ENCODE data around the gene P2RX5. TPM values are rescaled to one million over a fixed set of nuclear protein-coding genes. Genes with fewer than 3 reads are reported as not detected.

P2RX5 gene
- total RNA-seq, 1 donor from 2014 or later = 0.53 TPM

DNA sequence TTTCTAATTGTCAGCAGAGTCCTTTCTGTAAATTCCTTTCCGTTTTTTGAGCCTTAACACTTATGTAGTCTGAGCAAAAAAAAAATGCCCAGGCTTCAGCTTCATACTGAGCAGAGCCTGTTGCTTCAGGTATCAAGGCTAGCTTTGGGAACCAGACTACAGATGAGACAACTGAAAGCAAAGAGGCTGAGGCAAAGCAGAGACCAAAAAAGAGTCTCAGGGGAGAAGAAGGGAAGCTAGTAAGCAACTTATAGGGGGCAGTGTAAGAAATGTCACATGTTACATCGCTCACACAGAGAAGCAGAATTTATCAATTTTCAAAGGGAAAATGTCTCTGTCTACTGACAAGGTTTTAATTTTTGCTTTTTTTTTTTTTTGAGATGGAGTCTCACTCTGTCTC, 31.1 kb upstream of the P2RX5 start:
- DNase-seq (ENCODE audit: low read depth) = no peak
- Histone ChIP-seq H3K27me3 (ENCODE audit: control insufficient read depth, insufficient read depth, low read length) (no peaks in the 10 kb centered on the region), H3K4me3 (ENCODE audit: low read depth, low read length) (no peak overlapping the region), H3K36me3 (ENCODE audit: control insufficient read depth, insufficient read depth, low read length) (no peaks in the 10 kb centered on the region)
- FAIRE-seq = no peak
- TF ChIP-seq, protein P1, sequence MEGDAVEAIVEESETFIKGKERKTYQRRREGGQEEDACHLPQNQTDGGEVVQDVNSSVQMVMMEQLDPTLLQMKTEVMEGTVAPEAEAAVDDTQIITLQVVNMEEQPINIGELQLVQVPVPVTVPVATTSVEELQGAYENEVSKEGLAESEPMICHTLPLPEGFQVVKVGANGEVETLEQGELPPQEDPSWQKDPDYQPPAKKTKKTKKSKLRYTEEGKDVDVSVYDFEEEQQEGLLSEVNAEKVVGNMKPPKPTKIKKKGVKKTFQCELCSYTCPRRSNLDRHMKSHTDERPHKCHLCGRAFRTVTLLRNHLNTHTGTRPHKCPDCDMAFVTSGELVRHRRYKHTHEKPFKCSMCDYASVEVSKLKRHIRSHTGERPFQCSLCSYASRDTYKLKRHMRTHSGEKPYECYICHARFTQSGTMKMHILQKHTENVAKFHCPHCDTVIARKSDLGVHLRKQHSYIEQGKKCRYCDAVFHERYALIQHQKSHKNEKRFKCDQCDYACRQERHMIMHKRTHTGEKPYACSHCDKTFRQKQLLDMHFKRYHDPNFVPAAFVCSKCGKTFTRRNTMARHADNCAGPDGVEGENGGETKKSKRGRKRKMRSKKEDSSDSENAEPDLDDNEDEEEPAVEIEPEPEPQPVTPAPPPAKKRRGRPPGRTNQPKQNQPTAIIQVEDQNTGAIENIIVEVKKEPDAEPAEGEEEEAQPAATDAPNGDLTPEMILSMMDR (IDR thresholded peaks at IDR 0.05; ENCODE audit: insufficient read depth, low read length, severe bottlenecking) = no peak

DNA sequence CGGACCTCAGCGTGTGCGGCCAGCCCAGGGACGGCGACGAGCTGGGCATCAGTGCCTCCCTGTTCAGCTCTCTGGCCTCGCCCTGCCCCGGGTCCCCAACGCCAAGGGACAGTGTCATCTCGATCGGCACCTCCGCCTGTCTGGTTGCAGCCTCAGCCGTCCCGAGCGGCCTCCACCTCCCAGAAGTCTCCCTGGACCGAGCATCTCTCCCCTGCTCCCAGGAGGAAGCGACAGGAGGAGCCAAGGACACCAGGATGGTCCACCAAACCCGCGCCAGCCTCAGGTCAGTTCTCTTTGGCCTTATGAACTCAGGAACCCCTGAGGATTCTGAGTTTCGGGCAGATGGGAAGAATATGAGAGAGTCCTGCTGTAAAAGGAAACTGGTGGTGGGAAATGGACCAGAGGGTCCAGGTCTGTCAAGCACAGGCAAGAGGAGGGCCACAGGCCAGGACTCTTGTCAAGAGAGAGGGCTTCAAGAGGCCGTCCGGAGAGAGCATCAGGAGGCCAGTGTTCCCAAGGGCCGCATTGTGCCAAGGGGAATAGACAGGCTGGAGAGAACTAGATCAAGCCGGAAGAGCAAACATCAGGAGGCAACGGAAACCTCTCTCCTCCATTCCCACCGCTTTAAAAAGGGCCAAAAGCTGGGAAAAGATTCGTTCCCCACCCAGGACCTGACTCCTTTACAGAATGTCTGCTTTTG, 28.6 kb upstream of the P2RX5 start:
- DNase-seq (ENCODE audit: low read depth) (no peak), FAIRE-seq (no peak)
- TF ChIP-seq, protein P1 (IDR thresholded peaks at IDR 0.05; ENCODE audit: insufficient read depth, low read length, severe bottlenecking) = no peak
- no peaks in the 10 kb centered on the region for H3K27me3 ChIP-seq (ENCODE audit: control insufficient read depth, insufficient read depth, low read length)
- peak overlapping the region; percentile 57 for H3K4me3 ChIP-seq (ENCODE audit: low read depth, low read length)
- no peaks in the 10 kb centered on the region for H3K36me3 ChIP-seq (ENCODE audit: control insufficient read depth, insufficient read depth, low read length)

DNA sequence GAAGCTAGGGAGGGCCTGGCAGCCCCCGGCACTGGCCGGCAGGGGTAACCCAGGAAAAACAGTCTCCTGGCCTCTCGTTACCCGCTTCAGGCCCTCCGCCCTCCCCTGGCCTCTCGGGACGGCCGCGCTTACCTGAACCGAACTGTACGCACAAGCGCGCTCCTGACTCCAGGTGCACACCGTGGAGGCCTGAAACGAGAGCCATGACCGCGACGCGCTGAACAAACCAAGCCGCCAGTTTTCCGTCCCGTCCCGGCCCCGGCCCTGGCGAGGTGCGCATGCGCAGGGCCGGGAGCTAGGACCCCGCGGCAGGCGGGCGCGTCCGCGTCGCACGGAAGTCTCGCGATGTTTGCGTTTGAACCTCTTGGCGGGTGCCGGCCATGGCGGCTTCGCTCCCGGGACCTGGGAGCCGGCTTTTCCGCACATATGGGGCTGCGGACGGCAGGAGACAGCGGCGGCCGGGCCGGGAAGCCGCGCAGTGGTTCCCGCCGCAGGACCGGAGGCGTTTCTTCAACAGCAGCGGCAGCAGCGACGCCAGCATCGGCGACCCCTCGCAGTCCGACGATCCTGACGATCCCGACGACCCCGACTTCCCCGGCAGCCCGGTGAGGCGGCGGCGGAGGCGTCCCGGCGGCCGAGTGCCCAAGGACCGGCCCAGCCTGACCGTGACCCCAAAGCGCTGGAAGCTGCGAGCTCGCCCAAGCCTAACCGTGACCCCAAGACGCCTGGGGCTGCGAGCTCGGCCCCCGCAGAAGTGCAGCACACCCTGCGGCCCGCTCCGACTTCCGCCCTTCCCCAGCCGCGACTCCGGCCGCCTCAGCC, 27.8 kb upstream of the P2RX5 start, which contains the start of gene HASPIN:
Gene HASPIN (plus strand): TSS at position 348 of the 822 bp plus-strand sequence. CDS start 33 bp downstream, at position 381.
- no peak for FAIRE-seq

DNA sequence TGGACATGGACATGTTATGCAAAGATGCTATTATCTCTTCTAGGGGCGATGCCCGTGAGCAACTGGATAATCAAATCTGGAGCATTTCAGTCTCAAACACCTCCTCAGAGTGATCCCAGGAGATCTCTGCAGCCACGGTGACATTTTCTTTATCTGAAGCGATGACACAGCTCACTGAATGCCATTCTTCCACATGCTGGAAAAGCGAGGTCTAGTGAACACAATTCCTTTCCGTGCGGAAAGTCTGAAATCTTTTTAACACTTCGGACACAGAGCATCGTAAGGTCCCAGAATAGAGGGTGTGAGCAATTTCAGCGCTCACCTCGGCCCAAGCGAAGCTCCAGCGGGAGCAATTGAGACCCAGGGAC, 27.2 kb upstream of the P2RX5 start:
- Histone ChIP-seq H3K4me3 (ENCODE audit: low read depth, low read length) (peak overlapping the region; percentile 57), H3K27me3 (ENCODE audit: control insufficient read depth, insufficient read depth, low read length) (no peaks in the 10 kb centered on the region), H3K36me3 (ENCODE audit: control insufficient read depth, insufficient read depth, low read length) (peaks cover 3% of the 10 kb centered on the region)
- DNase-seq (ENCODE audit: low read depth) (no peak), FAIRE-seq (no peak)
- TF ChIP-seq, protein P1 (IDR thresholded peaks at IDR 0.05; ENCODE audit: insufficient read depth, low read length, severe bottlenecking) = no peak

More for the DNA sequence above, 27.8 kb upstream of the P2RX5 start, which contains the start of gene HASPIN:
- H3K4me3 ChIP-seq (ENCODE audit: low read depth, low read length) = peak within 1 kb of the TSS; percentile 57
- H3K27me3 ChIP-seq (ENCODE audit: control insufficient read depth, insufficient read depth, low read length) = no peaks in the 10 kb centered on the region
- TF ChIP-seq, protein P1 (IDR thresholded peaks at IDR 0.05; ENCODE audit: insufficient read depth, low read length, severe bottlenecking) = peak; percentile 21
- DNase-seq (ENCODE audit: low read depth) = peak; percentile 69
- H3K36me3 ChIP-seq (ENCODE audit: control insufficient read depth, insufficient read depth, low read length) = peaks cover 1% of the 10 kb centered on the region

DNA sequence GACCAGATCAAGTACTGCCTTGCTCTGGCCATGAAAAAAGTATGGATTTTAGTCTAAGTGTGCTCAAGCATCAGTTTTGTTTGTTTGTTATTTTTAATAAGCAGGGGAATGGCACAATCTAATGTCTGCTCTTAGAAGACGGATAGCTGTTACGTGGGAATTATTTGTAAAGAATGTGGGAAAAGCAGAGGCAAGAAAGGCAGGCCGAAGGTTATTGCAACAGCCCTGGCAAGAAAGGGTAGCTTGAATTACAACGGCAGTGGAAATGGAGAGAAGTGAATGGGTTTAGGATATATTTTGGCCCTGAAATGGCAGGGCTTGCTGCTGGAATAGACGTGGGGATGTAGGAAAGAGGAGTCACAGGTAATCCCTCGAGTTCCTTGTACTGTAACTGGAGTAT, 26.8 kb upstream of the P2RX5 start:
- H3K4me3 ChIP-seq (ENCODE audit: low read depth, low read length) = peak overlapping the region; percentile 57
- FAIRE-seq = no peak

More for the DNA sequence above, 26.8 kb upstream of the P2RX5 start:
- TF ChIP-seq, protein P1 (IDR thresholded peaks at IDR 0.05; ENCODE audit: insufficient read depth, low read length, severe bottlenecking) = no peak
- DNase-seq (ENCODE audit: low read depth) = no peak
- Histone ChIP-seq H3K36me3 (ENCODE audit: control insufficient read depth, insufficient read depth, low read length) (peaks cover 4% of the 10 kb centered on the region), H3K27me3 (ENCODE audit: control insufficient read depth, insufficient read depth, low read length) (no peaks in the 10 kb centered on the region)

Measured in bronchial epithelial cell (primary cell).